GM23248 (cell line): ENCODE data around the gene HAND1. TPM values are rescaled to one million over a fixed set of nuclear protein-coding genes. Genes with fewer than 3 reads are reported as not detected.

Source experiments
- DNase-seq: peaks from one replicate; pipeline ENCODE4 v3.0.0-alpha.2; 2015
- H2AFZ ChIP-seq: fragments of 200-600 bp; sonication (generic); 2 replicates; pipeline ENCODE4 v1.6.1; 2016; ENCODE audit warnings: antibody characterized with exemption
- H3F3A ChIP-seq: fragments of 200-600 bp; sonication (generic); 2 replicates; pipeline ENCODE4 v1.6.1; 2016; ENCODE audit warnings: mild to moderate bottlenecking, antibody characterized with exemption, mixed run types; ENCODE audit not compliant: insufficient read depth
- H3K27ac ChIP-seq: fragments of 200-600 bp; sonication (generic); 2 replicates; pipeline ENCODE4 v1.5.1; 2016; ENCODE audit warnings: mild to moderate bottlenecking
- H3K27me3 ChIP-seq: fragments of 200-600 bp; sonication (generic); replicated peaks from 2 replicates; pipeline ENCODE4 v1.6.1; 2016; ENCODE audit warnings: mild to moderate bottlenecking; ENCODE audit not compliant: insufficient read depth
- H3K36me3 ChIP-seq: fragments of 200-600 bp; sonication (generic); 2 replicates; pipeline ENCODE4 v1.6.1; 2016; ENCODE audit warnings: low read depth, mild to moderate bottlenecking
- H3K4me1 ChIP-seq: fragments of 200-600 bp; sonication (generic); 2 replicates; pipeline ENCODE4 v1.6.1; 2016; ENCODE audit warnings: mild to moderate bottlenecking; ENCODE audit not compliant: insufficient read depth
- H3K4me2 ChIP-seq: fragments of 200-600 bp; sonication (generic); one replicate; pipeline ENCODE4 v1.6.1; 2016; ENCODE audit warnings: mild to moderate bottlenecking; ENCODE audit not compliant: unreplicated experiment
- H3K4me3 ChIP-seq: fragments of 200-600 bp; sonication (generic); 2 replicates; pipeline ENCODE4 v1.5.1; 2016; ENCODE audit warnings: mild to moderate bottlenecking
- H3K79me2 ChIP-seq: fragments of 200-600 bp; sonication (generic); 2 replicates; pipeline ENCODE4 v1.6.1; 2016; ENCODE audit warnings: mild to moderate bottlenecking; ENCODE audit not compliant: insufficient read depth
- H3K9ac ChIP-seq: fragments of 200-600 bp; sonication (generic); 2 replicates; pipeline ENCODE4 v1.6.1; 2016; ENCODE audit warnings: mild to moderate bottlenecking
- H3K9me2 ChIP-seq: fragments of 200-600 bp; sonication (generic); 2 replicates; pipeline ENCODE4 v1.6.1; 2016; ENCODE audit warnings: mixed run types, mild to moderate bottlenecking, moderate library complexity; ENCODE audit not compliant: insufficient read depth
- H3K9me3 ChIP-seq: fragments of 200-600 bp; sonication (generic); one replicate; pipeline ENCODE4 v1.6.1; 2017; ENCODE audit warnings: low read depth
- H4K20me1 ChIP-seq: fragments of 200-600 bp; sonication (generic); 2 replicates; pipeline ENCODE4 v1.6.0; 2016; ENCODE audit not compliant: insufficient read depth
- EZH2 ChIP-seq: fragments of 200-600 bp; sonication (generic); IDR thresholded peaks from 2 replicates; pipeline ENCODE4 v1.6.1; 2018; ENCODE audit warnings: antibody characterized with exemption, mild to moderate bottlenecking; ENCODE audit not compliant: insufficient read depth, poor library complexity, severe bottlenecking
- EZH2phosphoT487 ChIP-seq: fragments of 200-600 bp; sonication (generic); IDR thresholded peaks from 2 replicates; pipeline ENCODE4 v1.6.1; 2018; ENCODE audit warnings: antibody characterized with exemption, moderate library complexity, mild to moderate bottlenecking, low read depth; ENCODE audit not compliant: insufficient read depth
- WGBS, 2 experiments: methylation state at CpG; one replicate each; pipeline ENCODE4 v1.1.6; 2015 to 2017; ENCODE audit warnings: low lambda C conversion rate in 2 of 2, low coverage in 1 of 2; ENCODE audit errors: missing lambda C conversion rate in 2 of 2; 5-methylcytosine and 5-hydroxymethylcytosine counted together
- in situ Hi-C: fragments of 300-500 bp; cut with MboI; formaldehyde crosslinking; loops from 2 replicates; pipeline ENCODE4 v1.15.0; 2020
- polyA plus RNA-seq: library from polyadenylated mRNA; unstranded; fragments of >200 nt; fragmentation: Nextera tagmentation; extraction: Ambion mirVana; gene quantifications from 2 replicates; pipeline ENCODE4 v1.2.1, GENCODE V29; 2016
- total RNA-seq: library from RNA; depleted of rRNA; stranded (reverse); fragments of >200 nt; shearing (Covaris generic); gene quantifications from 2 replicates; pipeline ENCODE4 v1.2.3, GENCODE V29; 2014

HAND1 gene
- total and polyA plus RNA-seq, 2 experiments from 2014 or later = not detected

GRCh38 chr5:154459015-154459414, 19.0 kb downstream of the HAND1 start:
- in situ Hi-C loops = loop anchor here (25.0 kb wide), 1 partner anchor 353 kb away; no protein-coding TSS in a partner anchor
- no peak for TF ChIP-seq EZH2phosphoT487

GRCh38 chr5:154456540-154456939, 21.5 kb downstream of the HAND1 start:
- Histone ChIP-seq H2AFZ (no peak overlapping the region), H3K79me2 (peaks cover 5% of the 10 kb centered on the region), H3K36me3 (peaks cover 28% of the 10 kb centered on the region; the same call in 1 of the 2 replicates), H3K9me2 (no peaks in the 10 kb centered on the region), H3K4me2 (no peak overlapping the region), H3F3A (no peaks in the 10 kb centered on the region), H3K27ac (no peak overlapping the region), H3K9ac (no peak overlapping the region), H3K4me3 (no peak overlapping the region), H4K20me1 (0 out of 2 replicates have a peak, but pooled peaks cover 2% of the 10 kb centered on the region), H3K9me3 (no peaks in the 10 kb centered on the region), H3K4me1 (no peaks in the 10 kb centered on the region), H3K27me3 (no peaks in the 10 kb centered on the region)
- no peak for DNase-seq
- 96 to 98% methylated on average over 3 of the region's 3 CpGs for WGBS, 2 experiments
- TF ChIP-seq EZH2phosphoT487 = no peak
- no peak for TF ChIP-seq EZH2
- in situ Hi-C loops = loop anchor here (25.0 kb wide), 1 partner anchor 356 kb away; no protein-coding TSS in a partner anchor

More at GRCh38 chr5:154459015-154459414, 19.0 kb downstream of the HAND1 start:
- no peak overlapping the region for H3K4me3 ChIP-seq
- no peak overlapping the region for H3K9ac ChIP-seq
- no peak for DNase-seq
- WGBS, 2 experiments = 94 to 96% methylated on average over 3 of the region's 3 CpGs
- H3F3A ChIP-seq = no peaks in the 10 kb centered on the region
- H3K9me2 ChIP-seq = no peaks in the 10 kb centered on the region
- no peak overlapping the region for H3K27ac ChIP-seq
- H4K20me1 ChIP-seq = 0 out of 2 replicates have a peak, but pooled peaks cover 2% of the 10 kb centered on the region
- H3K4me1 ChIP-seq = no peaks in the 10 kb centered on the region
- H3K9me3 ChIP-seq = no peaks in the 10 kb centered on the region
- H3K36me3 ChIP-seq = peaks cover 21% of the 10 kb centered on the region; the same call in 1 of the 2 replicates
- H3K4me2 ChIP-seq = no peak overlapping the region
- no peaks in the 10 kb centered on the region for H3K79me2 ChIP-seq
- no peak overlapping the region for H2AFZ ChIP-seq
- H3K27me3 ChIP-seq = no peaks in the 10 kb centered on the region

- Histone ChIP-seq H3K4me3 (no peak overlapping the region), H3K4me1 (no peaks in the 10 kb centered on the region), H3K27ac (no peak overlapping the region), H3K79me2 (peaks cover 14% of the 10 kb centered on the region), H3K9me3 (no peaks in the 10 kb centered on the region), H3K4me2 (no peak overlapping the region), H3K27me3 (no peaks in the 10 kb centered on the region), H3K9me2 (no peaks in the 10 kb centered on the region), H3K36me3 (peaks cover 35% of the 10 kb centered on the region; the same call in 1 of the 2 replicates), H3K9ac (no peak overlapping the region), H3F3A (no peaks in the 10 kb centered on the region), H2AFZ (no peak overlapping the region), H4K20me1 (0 out of 2 replicates have a peak, but pooled peaks cover 2% of the 10 kb centered on the region)
- in situ Hi-C loops = loop anchor here (25.0 kb wide), 1 partner anchor 357 kb away; no protein-coding TSS in a partner anchor
- TF ChIP-seq EZH2 (no peak), EZH2phosphoT487 (no peak)
- DNase-seq = no peak
- 96 to 99% methylated on average over 5 of the region's 5 CpGs for WGBS, 2 experiments
Measured at GRCh38 chr5:154455585-154455984, 22.4 kb downstream of the HAND1 start.

GRCh38 chr5:154451957-154452356, 26.1 kb downstream of the HAND1 start:
- no peak overlapping the region for H2AFZ ChIP-seq
- WGBS, 2 experiments = 80% methylated on average over 8 of the region's 8 CpGs
- H3K4me1 ChIP-seq = peaks cover 11% of the 10 kb centered on the region
- H3K27ac ChIP-seq = no peak overlapping the region
- no peak overlapping the region for H3K4me3 ChIP-seq
- no peaks in the 10 kb centered on the region for H3K27me3 ChIP-seq
- TF ChIP-seq EZH2 (no peak), EZH2phosphoT487 (no peak)
- no peak overlapping the region for H3K9ac ChIP-seq
- in situ Hi-C loops = loop anchor here (25.0 kb wide), 1 partner anchor 360 kb away; no protein-coding TSS in a partner anchor
- H3K36me3 ChIP-seq = peaks cover 31% of the 10 kb centered on the region; the same call in 1 of the 2 replicates
- H4K20me1 ChIP-seq = peaks cover 17% of the 10 kb centered on the region; the same call in 1 of the 2 replicates
- H3K79me2 ChIP-seq = peaks cover 50% of the 10 kb centered on the region
- peaks cover 8% of the 10 kb centered on the region for H3F3A ChIP-seq
- no peak for DNase-seq
- no peaks in the 10 kb centered on the region for H3K9me3 ChIP-seq
- no peak overlapping the region for H3K4me2 ChIP-seq
- no peaks in the 10 kb centered on the region for H3K9me2 ChIP-seq
